Activated T-cell treated with anti-CD3 and anti-CD28 coated beads, Interleukin-2, amount 50 U/mL, for 48 hours (primary cell): ENCODE results near the gene DECR2.

Source experiments
- DNase-seq, 2 experiments: peaks; one replicate each; pipeline ENCODE4 v3.0.0-alpha.2; 2020

Gene DECR2

DNA sequence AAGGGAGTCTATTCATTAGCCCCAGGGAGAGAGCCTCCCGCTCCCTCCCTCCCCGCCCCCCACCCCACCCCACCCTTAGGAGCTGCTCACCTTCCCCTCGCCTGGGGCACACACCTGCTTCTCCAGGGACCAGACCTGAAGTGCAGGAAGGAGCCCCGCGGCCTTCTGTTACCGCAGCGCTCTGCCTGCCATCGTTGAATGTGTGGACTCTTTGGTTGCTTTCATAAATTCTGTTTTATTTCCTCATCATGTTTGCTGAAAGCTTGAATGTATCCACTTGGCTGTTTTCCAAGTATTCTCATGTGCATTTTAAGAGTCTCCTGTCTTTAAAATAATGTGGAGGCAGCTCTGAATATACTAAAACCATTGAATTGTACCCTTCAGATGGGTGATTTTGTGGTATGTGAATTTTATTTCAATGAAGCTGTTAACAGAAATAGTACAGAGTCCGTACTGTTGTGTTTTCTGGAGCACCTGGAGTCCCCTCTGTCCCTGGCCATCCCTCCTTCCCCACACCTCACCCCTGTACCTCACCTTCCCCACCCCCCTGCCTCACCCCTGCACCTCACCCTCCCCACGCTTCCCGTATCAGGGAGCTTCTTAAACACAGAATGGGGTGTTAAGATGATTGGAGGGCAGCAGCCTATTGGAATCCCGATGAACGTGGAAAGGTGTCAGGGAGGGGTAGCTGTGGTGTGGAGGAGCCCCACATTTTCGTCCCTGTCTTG is 49.3 kb downstream of the DECR2 start:
- no peak for DNase-seq

DNA sequence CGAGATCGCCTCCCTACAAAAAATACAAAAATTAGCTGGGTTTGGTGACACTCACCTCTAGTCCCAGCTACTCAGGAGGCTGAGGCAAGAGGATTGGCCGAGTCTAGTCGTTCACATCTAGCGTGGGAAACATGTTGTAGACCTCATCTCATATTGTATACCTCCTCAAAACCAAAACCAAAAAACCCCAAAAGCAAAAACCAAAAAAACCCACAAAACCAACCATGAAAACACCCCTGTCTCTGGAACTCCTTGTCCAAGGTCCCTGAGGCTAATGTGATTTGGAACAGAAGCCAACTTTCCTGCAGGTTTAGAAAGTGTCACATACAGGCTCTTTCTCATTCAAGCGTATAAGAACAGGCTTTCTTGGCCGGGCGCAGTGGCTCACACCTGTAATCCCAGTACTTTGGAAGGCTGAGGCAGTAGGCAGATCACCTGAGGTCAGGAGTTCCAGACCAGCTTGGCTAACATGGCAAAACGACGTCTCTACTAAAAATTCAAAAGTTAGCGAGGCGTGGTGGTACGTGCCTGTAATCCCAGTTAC is 52.8 kb downstream of the DECR2 start:
- DNase-seq = no peak

DNA sequence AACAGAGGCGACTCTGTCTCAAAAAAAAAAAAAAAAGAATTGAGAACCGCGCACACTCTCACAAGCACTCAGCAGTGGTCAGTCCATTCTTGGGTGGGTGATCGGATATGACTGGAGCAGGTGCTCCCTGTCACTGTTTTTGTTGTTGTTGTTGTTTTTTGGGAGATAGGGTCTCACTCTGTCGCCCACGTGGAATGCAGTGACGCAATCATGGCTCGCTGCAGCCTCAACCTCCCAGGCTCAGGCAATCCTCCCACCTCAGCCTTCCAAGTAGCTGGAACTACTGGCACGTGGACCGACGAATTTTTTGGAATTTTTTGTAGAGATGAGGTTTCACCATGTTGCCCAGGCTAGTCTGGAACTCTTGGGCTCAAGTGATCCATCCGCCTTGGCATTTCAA is 53.8 kb downstream of the DECR2 start:
- DNase-seq = no peak

DNA sequence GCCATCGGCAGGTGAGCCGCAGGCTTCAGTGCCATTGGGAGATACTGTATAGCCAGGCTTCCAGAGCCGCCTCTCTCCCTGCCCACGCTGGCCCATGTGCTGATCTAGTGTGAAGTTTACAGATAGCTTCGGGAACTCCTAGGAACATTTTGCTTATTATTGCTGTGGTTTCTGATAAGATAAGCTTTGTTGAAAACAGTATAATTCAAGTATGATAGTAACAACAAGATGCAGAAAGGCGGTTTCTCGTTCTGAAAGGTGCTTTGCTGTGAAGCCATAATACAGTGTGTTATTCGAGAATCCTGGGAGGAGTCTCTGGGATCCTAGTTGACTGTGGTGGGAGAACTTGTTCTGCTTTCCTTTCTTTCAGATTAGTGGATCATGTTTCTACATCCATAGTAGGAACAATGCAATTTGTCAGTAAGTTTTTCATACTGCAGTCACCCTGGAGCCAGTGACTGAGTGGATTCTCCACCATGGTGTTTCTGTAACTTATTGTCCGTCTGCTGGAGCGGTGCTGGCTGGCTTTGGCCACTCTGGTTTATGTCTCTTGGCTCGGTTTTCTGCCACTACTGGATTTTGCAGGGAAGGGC is 55.3 kb downstream of the DECR2 start:
- DNase-seq = no peak

DNA sequence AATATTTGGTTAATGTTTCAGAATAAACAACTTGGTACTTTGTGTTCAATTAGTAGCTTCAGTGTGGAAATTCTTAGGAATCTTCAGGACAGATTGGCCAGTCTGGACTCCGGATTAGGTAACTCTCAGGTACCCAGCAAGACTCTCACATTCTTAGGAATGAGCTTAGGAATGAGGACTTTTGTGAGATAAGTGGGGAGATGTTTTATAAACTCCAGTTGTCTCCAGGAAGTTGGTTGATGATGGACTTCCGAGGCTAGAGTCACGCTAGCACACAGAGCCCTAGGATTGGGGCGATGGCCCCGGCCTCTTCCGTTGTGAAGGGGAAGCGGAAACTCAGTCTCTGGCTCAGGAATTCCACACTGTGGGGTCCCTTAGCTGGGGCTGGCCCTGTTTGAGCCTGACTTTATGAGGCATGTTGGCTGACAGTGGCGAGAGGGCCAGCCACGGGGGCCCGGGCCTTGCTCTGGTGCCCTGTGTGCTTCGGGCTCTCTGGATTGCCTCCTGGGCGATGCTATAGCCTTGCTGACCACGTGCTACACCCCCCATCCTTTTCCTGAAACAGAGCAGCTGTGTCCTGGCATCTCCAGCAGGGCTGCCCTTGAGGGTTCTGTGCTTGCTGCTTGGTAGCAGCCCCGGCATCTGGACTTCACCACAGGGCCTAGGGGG is 56.2 kb downstream of the DECR2 start:
- no peak for DNase-seq

DNA sequence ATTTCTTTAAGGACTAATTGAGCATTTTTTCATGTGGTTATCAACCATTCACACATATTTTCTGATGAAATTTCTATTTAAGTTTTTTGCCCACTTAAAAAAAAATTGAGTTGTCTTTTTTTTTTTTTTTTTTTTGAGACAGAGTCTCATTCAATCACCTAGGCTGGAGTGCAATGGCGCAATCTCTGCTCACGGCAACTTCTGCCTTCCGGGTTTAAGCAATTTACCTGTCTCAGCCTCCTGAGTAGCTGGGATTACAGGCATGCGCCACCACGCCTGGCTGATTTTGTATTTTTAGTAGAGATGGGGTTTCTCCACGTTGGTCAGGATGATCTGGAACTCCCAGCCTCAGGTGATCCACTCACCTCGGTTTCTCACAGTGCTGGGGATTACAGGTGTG is 58.1 kb downstream of the DECR2 start:
- DNase-seq = no peak

DNA sequence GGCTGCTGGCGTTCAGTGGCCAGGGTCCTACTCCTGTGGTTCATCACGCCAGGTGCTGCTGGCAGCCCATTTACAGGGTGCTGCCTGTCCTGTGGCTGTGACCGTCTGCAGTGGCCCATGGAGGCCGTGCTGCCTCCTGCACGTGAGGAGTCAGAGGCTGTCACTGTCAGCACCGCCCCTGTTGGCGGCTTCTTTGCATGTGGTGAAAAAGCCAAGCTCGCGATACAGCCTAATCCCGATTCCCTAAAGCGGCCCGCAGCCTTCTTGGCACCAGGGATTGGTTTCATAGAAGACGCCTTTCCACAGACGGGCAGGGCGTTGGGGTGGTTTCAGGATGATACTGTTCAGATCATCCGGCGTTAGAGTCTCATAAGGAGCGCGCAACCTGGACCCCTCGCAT is 59.1 kb downstream of the DECR2 start:
- DNase-seq = no peak
